ENCODE measurements around the gene C12orf50.
"Not testable (repeated sequence)": the region's sequence is repeated elsewhere in the genome, so short reads cannot be mapped to it uniquely, and the experiment has no call there.

DNA sequence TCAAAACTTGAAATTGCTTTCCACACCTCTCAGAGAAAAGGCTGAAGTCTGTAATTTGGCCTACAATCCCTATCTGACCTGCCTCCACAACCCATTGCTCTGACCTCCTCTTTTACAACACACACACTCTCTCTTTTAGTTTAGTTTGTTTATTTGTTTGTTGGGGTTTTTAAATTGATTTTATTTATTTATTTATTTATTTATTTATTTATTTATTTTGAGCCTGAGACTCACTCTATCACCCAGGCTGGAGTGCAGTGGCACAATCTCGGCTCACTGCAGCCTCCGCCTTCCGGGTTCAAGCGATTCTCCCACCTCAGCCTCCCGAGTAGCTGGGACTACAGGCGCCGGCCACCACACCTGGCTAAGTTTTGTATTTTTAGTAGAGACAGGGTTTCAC, 75.2 kb downstream of the C12orf50 start:
- TF ChIP-seq, protein P1, sequence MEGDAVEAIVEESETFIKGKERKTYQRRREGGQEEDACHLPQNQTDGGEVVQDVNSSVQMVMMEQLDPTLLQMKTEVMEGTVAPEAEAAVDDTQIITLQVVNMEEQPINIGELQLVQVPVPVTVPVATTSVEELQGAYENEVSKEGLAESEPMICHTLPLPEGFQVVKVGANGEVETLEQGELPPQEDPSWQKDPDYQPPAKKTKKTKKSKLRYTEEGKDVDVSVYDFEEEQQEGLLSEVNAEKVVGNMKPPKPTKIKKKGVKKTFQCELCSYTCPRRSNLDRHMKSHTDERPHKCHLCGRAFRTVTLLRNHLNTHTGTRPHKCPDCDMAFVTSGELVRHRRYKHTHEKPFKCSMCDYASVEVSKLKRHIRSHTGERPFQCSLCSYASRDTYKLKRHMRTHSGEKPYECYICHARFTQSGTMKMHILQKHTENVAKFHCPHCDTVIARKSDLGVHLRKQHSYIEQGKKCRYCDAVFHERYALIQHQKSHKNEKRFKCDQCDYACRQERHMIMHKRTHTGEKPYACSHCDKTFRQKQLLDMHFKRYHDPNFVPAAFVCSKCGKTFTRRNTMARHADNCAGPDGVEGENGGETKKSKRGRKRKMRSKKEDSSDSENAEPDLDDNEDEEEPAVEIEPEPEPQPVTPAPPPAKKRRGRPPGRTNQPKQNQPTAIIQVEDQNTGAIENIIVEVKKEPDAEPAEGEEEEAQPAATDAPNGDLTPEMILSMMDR (conservative IDR thresholded peaks at IDR 0.05): not testable (repeated sequence)
- TF ChIP-seq ZFX (IDR thresholded peaks at IDR 0.05): not testable (repeated sequence)
